Stimulated activated CD8-positive, alpha-beta memory T cell treated with anti-CD3 and anti-CD28 coated beads, Interleukin-15, amount 100 ng/mL, for 4 hours (primary cell): ENCODE measurements around the gene C1orf174.

Source experiments
- DNase-seq, 2 donors: peaks; one replicate each; pipeline ENCODE4 v3.0.0-alpha.2; 2020; ENCODE audit warnings: low read depth in 2 of 2

Gene C1orf174

GRCh38 chr1:3871451-3871805 lies 28.6 kb downstream of the C1orf174 start:
- DNase-seq = no peak

GRCh38 chr1:3869751-3870301 lies 30.2 kb downstream of the C1orf174 start:
- no peak for DNase-seq

- no peak for DNase-seq
Observed at GRCh38 chr1:3868464-3869006, 31.5 kb downstream of the C1orf174 start.

- no peak for DNase-seq
Observed at GRCh38 chr1:3865606-3866160, 34.4 kb downstream of the C1orf174 start.

- DNase-seq = no peak
Observed at GRCh38 chr1:3864884-3865283, 35.2 kb downstream of the C1orf174 start.

- no peak for DNase-seq
Observed at GRCh38 chr1:3863231-3863935, 36.7 kb downstream of the C1orf174 start.

- no peak for DNase-seq
Observed at GRCh38 chr1:3858231-3858981, 41.7 kb downstream of the C1orf174 start.

GRCh38 chr1:3857791-3858129 lies 42.3 kb downstream of the C1orf174 start:
- DNase-seq = no peak

GRCh38 chr1:3856923-3857790 lies 42.9 kb downstream of the C1orf174 start, which contains the start of the genes CEP104 and DFFB:
CEP104 (minus strand) TSS chr1:3857211; CDS start chr1:3852407, 4,804 bp downstream.
DFFB (plus strand) TSS chr1:3857476; CDS start chr1:3857604, 128 bp downstream.
- peak; percentile 93 to 95 for DNase-seq

- no peak for DNase-seq
Observed at GRCh38 chr1:3852711-3853485, 47.2 kb downstream of the C1orf174 start.

- DNase-seq = no peak
Observed at GRCh38 chr1:3852091-3852490, 48.0 kb downstream of the C1orf174 start.

GRCh38 chr1:3851292-3851691 lies 48.8 kb downstream of the C1orf174 start:
- DNase-seq = no peak

- DNase-seq = no peak
Observed at GRCh38 chr1:3850857-3851256, 49.2 kb downstream of the C1orf174 start.

GRCh38 chr1:3847081-3847480 lies 53.0 kb downstream of the C1orf174 start:
- DNase-seq = no peak

GRCh38 chr1:3846541-3846940 lies 53.5 kb downstream of the C1orf174 start:
- DNase-seq = no peak

- no peak for DNase-seq
Observed at GRCh38 chr1:3842912-3843311, 57.2 kb downstream of the C1orf174 start.

GRCh38 chr1:3841491-3841890 lies 58.6 kb downstream of the C1orf174 start:
- no peak for DNase-seq
